ENCODE data around the gene DUSP28. TPM values are rescaled to one million over a fixed set of nuclear protein-coding genes. Genes with fewer than 3 reads are reported as not detected.
A peak's percentile ranks its signal among the peaks of the same experiment; 100 is the strongest.
"Not testable (repeated sequence)": the region's sequence is repeated elsewhere in the genome, so short reads cannot be mapped to it uniquely, and the experiment has no call there.

DUSP28 gene
- total RNA-seq, 4 donors from 2014 or later, result 3.0 to 5.3 (median 4.0) TPM

DNA sequence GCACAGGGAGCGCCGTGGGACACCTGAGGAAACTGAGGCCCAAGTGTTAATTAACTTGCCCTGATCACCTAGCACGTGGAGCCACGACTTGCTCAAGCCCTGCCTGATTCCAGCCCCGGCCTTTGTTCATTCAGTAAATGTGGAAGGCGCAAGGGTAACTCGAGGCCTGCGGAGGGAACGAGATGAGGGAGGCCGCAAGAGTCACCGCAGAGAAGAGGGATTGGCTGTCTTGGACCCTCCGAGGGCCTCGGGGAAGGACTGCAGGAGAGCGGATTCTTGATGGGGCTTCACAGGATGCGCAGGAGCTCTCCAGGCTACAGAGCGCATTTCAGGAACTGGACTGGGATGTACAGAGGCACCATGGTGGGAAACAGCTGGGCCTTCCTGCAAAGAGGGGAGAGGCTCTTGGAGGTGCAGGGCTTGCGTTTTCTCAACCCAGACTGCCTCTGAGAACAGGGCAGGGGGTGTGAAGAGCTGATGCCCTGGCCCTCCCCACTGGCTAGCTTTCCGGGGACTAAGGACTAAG is 1.9 kb upstream of the DUSP28 start:
- H3K9me3 ChIP-seq, result no peaks in the 10 kb centered on the region
- no peak for ATAC-seq
- H3K4me1 ChIP-seq, result peaks cover 0 to 51% (median 28%) of the 10 kb centered on the region in 3 donors
- WGBS, 2 donors (ENCODE audit: low coverage in 1 of 2), result 83% methylated on average over 11 of the region's 18 CpGs; no CpG with 5 or more reads in 1 of the 2 donors
- H3K4me3 ChIP-seq, result peak overlapping the region in 1 of 2 donors; percentile 56
- H3K36me3 ChIP-seq, result peaks cover 0 to 15% of the 10 kb centered on the region in 2 donors
- no peak overlapping the region for H3K27ac ChIP-seq
- TF ChIP-seq, protein P1, sequence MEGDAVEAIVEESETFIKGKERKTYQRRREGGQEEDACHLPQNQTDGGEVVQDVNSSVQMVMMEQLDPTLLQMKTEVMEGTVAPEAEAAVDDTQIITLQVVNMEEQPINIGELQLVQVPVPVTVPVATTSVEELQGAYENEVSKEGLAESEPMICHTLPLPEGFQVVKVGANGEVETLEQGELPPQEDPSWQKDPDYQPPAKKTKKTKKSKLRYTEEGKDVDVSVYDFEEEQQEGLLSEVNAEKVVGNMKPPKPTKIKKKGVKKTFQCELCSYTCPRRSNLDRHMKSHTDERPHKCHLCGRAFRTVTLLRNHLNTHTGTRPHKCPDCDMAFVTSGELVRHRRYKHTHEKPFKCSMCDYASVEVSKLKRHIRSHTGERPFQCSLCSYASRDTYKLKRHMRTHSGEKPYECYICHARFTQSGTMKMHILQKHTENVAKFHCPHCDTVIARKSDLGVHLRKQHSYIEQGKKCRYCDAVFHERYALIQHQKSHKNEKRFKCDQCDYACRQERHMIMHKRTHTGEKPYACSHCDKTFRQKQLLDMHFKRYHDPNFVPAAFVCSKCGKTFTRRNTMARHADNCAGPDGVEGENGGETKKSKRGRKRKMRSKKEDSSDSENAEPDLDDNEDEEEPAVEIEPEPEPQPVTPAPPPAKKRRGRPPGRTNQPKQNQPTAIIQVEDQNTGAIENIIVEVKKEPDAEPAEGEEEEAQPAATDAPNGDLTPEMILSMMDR (IDR thresholded peaks at IDR 0.05), result no peak
- TF ChIP-seq EP300 (IDR thresholded peaks at IDR 0.05) (no peak), POLR2AphosphoS5 (IDR thresholded peaks at IDR 0.05) (no peak), POLR2A (IDR thresholded peaks at IDR 0.05) (no peak)
- peaks cover 21% of the 10 kb centered on the region for H3K27me3 ChIP-seq

DNA sequence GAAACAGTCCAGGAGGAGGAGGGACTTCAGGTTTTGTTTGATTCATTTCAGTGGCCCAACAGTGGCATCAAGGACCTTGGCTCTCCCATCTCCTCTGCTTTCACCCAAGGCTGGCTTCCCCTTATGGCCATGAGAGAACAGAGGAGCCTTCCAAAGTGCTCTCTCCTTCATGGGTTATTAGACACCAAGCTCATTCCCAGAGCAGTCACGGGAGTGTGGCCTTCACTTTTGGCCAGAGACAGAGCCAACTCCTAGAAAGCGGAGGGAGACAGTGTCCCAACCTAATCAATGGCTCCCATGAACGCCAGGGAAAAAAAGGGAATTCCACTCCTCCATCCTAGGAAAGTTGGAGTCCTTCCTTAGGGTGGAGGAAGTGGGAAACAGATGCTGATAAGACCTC is 871 bp upstream of the DUSP28 start:
- Histone ChIP-seq H3K27me3 (peaks cover 21% of the 10 kb centered on the region), H3K36me3 (peaks cover 0 to 8% of the 10 kb centered on the region in 2 donors), H3K4me1 (peaks cover 0 to 53% (median 28%) of the 10 kb centered on the region in 3 donors), H3K4me3 (no peak overlapping the region), H3K9me3 (no peaks in the 10 kb centered on the region), H3K27ac (no peak overlapping the region)
- TF ChIP-seq EP300 (IDR thresholded peaks at IDR 0.05) (no peak), POLR2AphosphoS5 (IDR thresholded peaks at IDR 0.05) (no peak)
- TF ChIP-seq, protein P1 (IDR thresholded peaks at IDR 0.05), result no peak
- ATAC-seq, result no peak
- WGBS, 2 donors (ENCODE audit: low coverage in 1 of 2), result no CpG with 5 or more reads among the region's 3 CpGs

DNA sequence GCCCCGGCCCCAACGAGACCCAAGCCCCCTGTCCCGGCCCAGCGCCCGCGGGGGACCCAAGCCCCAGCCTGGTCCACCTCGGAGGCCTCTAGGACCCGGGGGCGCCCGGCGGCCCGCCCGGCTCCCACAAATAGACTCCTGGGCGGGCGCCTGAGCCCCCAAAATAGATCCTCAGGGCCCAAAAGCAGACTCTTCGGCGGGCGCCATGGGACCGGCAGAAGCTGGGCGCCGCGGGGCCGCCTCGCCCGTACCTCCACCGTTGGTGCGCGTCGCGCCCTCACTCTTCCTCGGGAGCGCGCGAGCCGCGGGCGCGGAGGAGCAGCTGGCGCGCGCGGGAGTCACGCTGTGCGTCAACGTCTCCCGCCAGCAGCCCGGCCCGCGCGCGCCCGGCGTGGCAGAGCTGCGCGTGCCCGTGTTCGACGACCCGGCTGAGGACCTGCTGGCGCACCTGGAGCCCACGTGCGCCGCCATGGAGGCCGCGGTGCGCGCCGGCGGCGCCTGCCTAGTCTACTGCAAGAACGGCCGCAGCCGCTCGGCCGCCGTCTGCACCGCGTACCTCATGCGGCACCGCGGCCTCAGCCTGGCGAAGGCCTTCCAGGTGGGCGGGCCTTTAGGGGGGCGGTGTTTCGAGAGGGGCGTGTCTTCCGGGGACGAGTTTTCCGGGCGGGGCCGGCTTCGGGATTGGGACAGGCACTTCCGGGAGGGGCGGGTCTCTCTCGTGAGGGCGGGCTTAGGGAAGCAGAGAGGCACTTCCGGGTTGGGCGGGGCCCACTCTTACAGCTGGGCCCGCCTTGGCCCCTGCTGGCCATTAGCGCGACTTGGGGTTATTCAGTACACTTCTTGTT is 545 bp downstream of the DUSP28 start:
- H3K27me3 ChIP-seq, result peaks cover 16% of the 10 kb centered on the region
- TF ChIP-seq, protein P1 (IDR thresholded peaks at IDR 0.05), result peak in 2 of 4 experiments; percentile 59 to 60
- no peak for TF ChIP-seq EP300 (IDR thresholded peaks at IDR 0.05)
- TF ChIP-seq POLR2AphosphoS5 (IDR thresholded peaks at IDR 0.05), result peak; percentile 76
- TF ChIP-seq POLR2A (IDR thresholded peaks at IDR 0.05), result peak; percentile 72 to 80
- H3K9me3 ChIP-seq, result no peaks in the 10 kb centered on the region
- H3K36me3 ChIP-seq, result no peaks in the 10 kb centered on the region
- peak overlapping the region; percentile 90 to 100 (median 100) for H3K27ac ChIP-seq
- WGBS, 2 donors (ENCODE audit: low coverage in 1 of 2), result 0% methylated on average over 2 to 3 of the region's 101 CpGs
- peaks cover 0 to 67% (median 30%) of the 10 kb centered on the region in 3 donors for H3K4me1 ChIP-seq
- H3K4me3 ChIP-seq, result peak overlapping the region; percentile 51 to 95
- peak; percentile 91 for ATAC-seq

DNA sequence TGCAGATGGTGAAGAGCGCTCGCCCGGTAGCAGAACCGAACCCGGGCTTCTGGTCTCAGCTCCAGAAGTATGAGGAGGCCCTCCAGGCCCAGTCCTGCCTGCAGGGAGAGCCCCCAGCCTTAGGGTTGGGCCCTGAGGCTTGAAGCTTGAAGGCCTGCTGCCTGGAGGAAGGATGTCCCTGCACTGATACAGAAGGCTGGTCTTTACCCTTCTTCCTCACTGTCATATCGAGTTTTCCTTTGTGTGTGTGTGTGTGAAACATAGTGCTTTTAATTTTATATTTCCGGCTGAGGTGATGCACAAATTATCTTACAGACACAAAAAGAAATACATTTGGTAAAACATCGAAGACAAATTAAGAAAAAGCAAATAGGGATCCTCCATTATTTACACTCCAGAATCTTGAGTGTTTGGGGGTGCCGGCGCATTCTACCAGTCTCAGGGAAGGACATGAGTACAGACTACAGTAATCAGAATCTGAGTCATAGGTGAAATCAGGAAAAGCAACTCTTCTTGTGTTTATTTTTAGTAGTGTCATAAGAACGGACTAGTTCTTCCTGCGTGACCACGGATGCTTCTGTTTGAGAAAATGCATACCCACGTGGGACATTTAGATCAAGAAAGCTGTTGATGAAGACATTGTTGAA is 1.3 kb downstream of the DUSP28 start:
- H3K9me3 ChIP-seq, result no peaks in the 10 kb centered on the region
- TF ChIP-seq POLR2AphosphoS5 (IDR thresholded peaks at IDR 0.05) (no peak), POLR2A (IDR thresholded peaks at IDR 0.05) (no peak), EP300 (IDR thresholded peaks at IDR 0.05) (no peak)
- TF ChIP-seq, protein P1 (IDR thresholded peaks at IDR 0.05), result peak in 1 of 4 experiments; percentile 46
- WGBS, 2 donors (ENCODE audit: low coverage in 1 of 2), result 39% methylated on average over 9 to 12 of the region's 14 CpGs
- H3K36me3 ChIP-seq, result no peaks in the 10 kb centered on the region
- H3K4me3 ChIP-seq, result peak overlapping the region; percentile 17 to 95
- peaks cover 16% of the 10 kb centered on the region for H3K27me3 ChIP-seq
- H3K27ac ChIP-seq, result peak overlapping the region; percentile 44 to 100 (median 100)
- peaks cover 0 to 73% (median 36%) of the 10 kb centered on the region in 3 donors for H3K4me1 ChIP-seq
- ATAC-seq, result no peak

DNA sequence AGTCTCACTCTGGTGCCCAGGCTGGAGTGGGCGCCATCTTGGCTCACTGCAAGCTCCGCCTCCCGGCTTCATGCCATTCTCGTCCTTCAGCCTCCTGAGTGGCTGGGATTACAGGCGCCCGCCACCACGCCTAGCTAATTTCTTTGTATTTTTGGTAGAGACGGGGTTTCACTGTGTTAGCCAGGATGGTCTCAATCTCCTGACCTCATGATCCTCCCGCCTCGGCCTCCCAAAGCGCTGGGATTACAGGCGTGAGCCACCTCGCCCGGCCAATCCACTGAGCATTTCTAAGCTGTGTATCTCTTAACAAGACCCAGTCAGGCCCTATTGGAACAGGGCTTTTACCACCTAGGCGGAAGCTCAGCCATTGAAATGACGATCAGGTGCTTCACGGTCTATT is 3.1 kb downstream of the DUSP28 start:
- not testable (repeated sequence) for H3K27ac ChIP-seq, H3K9me3 ChIP-seq, H3K4me3 ChIP-seq, H3K27me3 ChIP-seq, ATAC-seq, H3K36me3 ChIP-seq
- H3K4me1 ChIP-seq, result peaks cover 4 to 73% (median 34%) of the 10 kb centered on the region in 3 donors
- 97% methylated on average over 6 to 15 of the region's 17 CpGs for WGBS, 2 donors (ENCODE audit: low coverage in 1 of 2)

All from gastroesophageal sphincter (tissue), 4 donors.